Measurements from ENCODE around the gene MAX.

MAX gene

GRCh38 chr14:65084554-65085505, 17.5 kb downstream of the MAX start:
- no peak for TF ChIP-seq CTCF (conservative IDR thresholded peaks at IDR 0.05; ENCODE audit: low read depth, low read length)
- no peaks in the 10 kb centered on the region; the same call in 1 of the 2 replicates for H3K79me2 ChIP-seq (ENCODE audit: insufficient read depth, low read depth)
- no peaks in the 10 kb centered on the region for H4K20me1 ChIP-seq (ENCODE audit: insufficient read depth)
- H3K4me1 ChIP-seq (ENCODE audit: low read depth, poor library complexity, severe bottlenecking), result peaks cover 16% of the 10 kb centered on the region
- H3K27me3 ChIP-seq (ENCODE audit: insufficient read depth, low read depth), result no peaks in the 10 kb centered on the region
- no peak overlapping the region for H3K4me3 ChIP-seq (IDR thresholded peaks at IDR 0.05; ENCODE audit: insufficient read depth, low read depth, low read length)
- H3K27ac ChIP-seq, result no peak overlapping the region
- H3K4me2 ChIP-seq, result no peak overlapping the region
- no peak overlapping the region for H3K9ac ChIP-seq
- no peaks in the 10 kb centered on the region for H3K36me3 ChIP-seq (ENCODE audit: insufficient read depth)
- no peak overlapping the region for H2AFZ ChIP-seq (ENCODE audit: low read depth)

GRCh38 chr14:65082930-65083329, 19.4 kb downstream of the MAX start:
- no peak for TF ChIP-seq CTCF (conservative IDR thresholded peaks at IDR 0.05; ENCODE audit: low read depth, low read length)
- no peaks in the 10 kb centered on the region for H3K27me3 ChIP-seq (ENCODE audit: insufficient read depth, low read depth)
- no peak overlapping the region for H3K27ac ChIP-seq
- peaks cover 16% of the 10 kb centered on the region for H3K4me1 ChIP-seq (ENCODE audit: low read depth, poor library complexity, severe bottlenecking)
- no peak overlapping the region for H3K4me3 ChIP-seq (IDR thresholded peaks at IDR 0.05; ENCODE audit: insufficient read depth, low read depth, low read length)
- no peak overlapping the region for H3K4me2 ChIP-seq
- H2AFZ ChIP-seq (ENCODE audit: low read depth), result no peak overlapping the region
- no peaks in the 10 kb centered on the region for H3K36me3 ChIP-seq (ENCODE audit: insufficient read depth)
- H3K79me2 ChIP-seq (ENCODE audit: insufficient read depth, low read depth), result no peaks in the 10 kb centered on the region; the same call in 1 of the 2 replicates
- H3K9ac ChIP-seq, result no peak overlapping the region
- no peaks in the 10 kb centered on the region for H4K20me1 ChIP-seq (ENCODE audit: insufficient read depth)

GRCh38 chr14:65080960-65081747, 21.2 kb downstream of the MAX start:
- Histone ChIP-seq H3K9ac (no peak overlapping the region), H4K20me1 (ENCODE audit: insufficient read depth) (no peaks in the 10 kb centered on the region), H3K36me3 (ENCODE audit: insufficient read depth) (no peaks in the 10 kb centered on the region), H3K4me1 (ENCODE audit: low read depth, poor library complexity, severe bottlenecking) (peaks cover 21% of the 10 kb centered on the region), H3K27ac (no peak overlapping the region), H3K79me2 (ENCODE audit: insufficient read depth, low read depth) (no peaks in the 10 kb centered on the region; the same call in 1 of the 2 replicates), H2AFZ (ENCODE audit: low read depth) (no peak overlapping the region), H3K27me3 (ENCODE audit: insufficient read depth, low read depth) (no peaks in the 10 kb centered on the region), H3K4me3 (IDR thresholded peaks at IDR 0.05; ENCODE audit: insufficient read depth, low read depth, low read length) (no peak overlapping the region), H3K4me2 (no peak overlapping the region)
- TF ChIP-seq CTCF (conservative IDR thresholded peaks at IDR 0.05; ENCODE audit: low read depth, low read length), result no peak

- H3K79me2 ChIP-seq (ENCODE audit: insufficient read depth, low read depth), result no peaks in the 10 kb centered on the region; the same call in 1 of the 2 replicates
- H3K9ac ChIP-seq, result no peak overlapping the region
- no peak overlapping the region for H3K4me3 ChIP-seq (IDR thresholded peaks at IDR 0.05; ENCODE audit: insufficient read depth, low read depth, low read length)
- no peaks in the 10 kb centered on the region for H4K20me1 ChIP-seq (ENCODE audit: insufficient read depth)
- peaks cover 21% of the 10 kb centered on the region for H3K4me1 ChIP-seq (ENCODE audit: low read depth, poor library complexity, severe bottlenecking)
- no peak overlapping the region for H2AFZ ChIP-seq (ENCODE audit: low read depth)
- H3K36me3 ChIP-seq (ENCODE audit: insufficient read depth), result no peaks in the 10 kb centered on the region
- H3K27me3 ChIP-seq (ENCODE audit: insufficient read depth, low read depth), result no peaks in the 10 kb centered on the region
- no peak overlapping the region for H3K4me2 ChIP-seq
- no peak for TF ChIP-seq CTCF (conservative IDR thresholded peaks at IDR 0.05; ENCODE audit: low read depth, low read length)
- H3K27ac ChIP-seq, result no peak overlapping the region
These were observed 22.5 kb downstream of the MAX start for GRCh38 chr14:65079768-65080167.
